CD14-positive monocyte (primary cell): ENCODE data around the gene LEUTX. TPM values are rescaled to one million over a fixed set of nuclear protein-coding genes. Genes with fewer than 3 reads are reported as not detected.
"Not testable (repeated sequence)": the region's sequence is repeated elsewhere in the genome, so short reads cannot be mapped to it uniquely, and the experiment has no call there.

ENCODE experiments used
- DNase-seq, 3 donors: peaks; one replicate each; pipeline ENCODE4 v3.0.0-alpha.2; 2011 to 2022
- H2AFZ ChIP-seq: 2 replicates; pipeline ENCODE4 v1.6.0; 2012; ENCODE audit warnings: mild to moderate bottlenecking, low read depth, low read length, inconsistent platforms; ENCODE audit not compliant: insufficient read depth, poor library complexity, severe bottlenecking
- H3K27ac ChIP-seq, 2 donors: 1 replicate in 1 of 2; 2 replicates in 1 of 2; pipeline ENCODE4 v1.5.1; 2012 to 2013; ENCODE audit warnings: low read length in 2 of 2, control low read depth in 1 of 2, inconsistent platforms in 1 of 2, low read depth in 1 of 2, mild to moderate bottlenecking in 1 of 2
- H3K27me3 ChIP-seq, 2 donors: one replicate each; pipeline versions ENCODE4 v1.6.0 to v1.6.1; 2011 to 2013; ENCODE audit warnings: low read length in 2 of 2; ENCODE audit not compliant: control insufficient read depth in 2 of 2, insufficient read depth in 2 of 2
- H3K36me3 ChIP-seq, 2 donors: replicated peaks in 1 of 2; 1 replicate in 1 of 2; 2 replicates in 1 of 2; pipeline versions ENCODE4 v1.5.1 to v1.6.1; 2012 to 2013; ENCODE audit warnings: low read length in 2 of 2, control low read depth in 1 of 2, inconsistent platforms in 1 of 2, mild to moderate bottlenecking in 1 of 2; ENCODE audit not compliant: insufficient read depth in 2 of 2, control insufficient read depth in 1 of 2
- H3K4me1 ChIP-seq, 2 donors: 1 replicate in 1 of 2; 2 replicates in 1 of 2; pipeline versions ENCODE4 v1.5.1 to v1.6.1; 2012 to 2013; ENCODE audit warnings: low read length in 2 of 2, control low read depth in 1 of 2, inconsistent platforms in 1 of 2, mild to moderate bottlenecking in 1 of 2, moderate library complexity in 1 of 2; ENCODE audit not compliant: insufficient read depth in 2 of 2, control insufficient read depth in 1 of 2
- H3K4me2 ChIP-seq: replicated peaks from 2 replicates; pipeline ENCODE3; 2012; ENCODE audit warnings: low read length, moderate library complexity, mild to moderate bottlenecking; ENCODE audit not compliant: poor library complexity, severe bottlenecking; ENCODE audit errors: extremely low read depth
- H3K4me3 ChIP-seq, 3 experiments: fragments of 200-600 bp in 1 of 3; sonication (generic) in 1 of 3; replicated peaks in 1 of 3; 1 replicate in 2 of 3; 2 replicates in 1 of 3; pipeline ENCODE4 v1.5.1; 2011 to 2013; ENCODE audit warnings: low read length in 3 of 3, mild to moderate bottlenecking in 3 of 3, control low read depth in 2 of 3, low read depth in 2 of 3, inconsistent platforms in 1 of 3, moderate library complexity in 1 of 3
- H3K79me2 ChIP-seq: 2 replicates; pipeline ENCODE4 v1.6.0; 2012; ENCODE audit warnings: mild to moderate bottlenecking, control low read depth, inconsistent platforms, low read length, moderate library complexity; ENCODE audit not compliant: insufficient read depth
- H3K9ac ChIP-seq: 2 replicates; pipeline ENCODE4 v1.6.0; 2017; ENCODE audit warnings: low read length, mild to moderate bottlenecking; ENCODE audit not compliant: insufficient read depth, poor library complexity, severe bottlenecking
- H3K9me3 ChIP-seq, 2 donors: replicated peaks in 1 of 2; 1 replicate in 1 of 2; 2 replicates in 1 of 2; pipeline versions ENCODE4 v1.5.1 to v1.6.1; 2012 to 2013; ENCODE audit warnings: low read length in 2 of 2, control low read depth in 1 of 2; ENCODE audit not compliant: control insufficient read depth in 1 of 2, insufficient read depth in 1 of 2
- H4K20me1 ChIP-seq: 2 replicates; pipeline ENCODE4 v1.6.0; 2012; ENCODE audit warnings: mild to moderate bottlenecking, low read length, control low read depth, moderate library complexity; ENCODE audit not compliant: insufficient read depth
- H3K27ac Mint-ChIP-seq, 7 donors: one replicate each; pipeline ENCODE4 v1.8.0; 2020; ENCODE audit warnings: mild to moderate bottlenecking in 7 of 7, mixed read lengths in 7 of 7, moderate library complexity in 6 of 7, inconsistent platforms in 2 of 7
- H3K27me3 Mint-ChIP-seq, 3 donors: one replicate each; pipeline ENCODE4 v1.8.0; 2021 to 2022; ENCODE audit warnings: low read depth in 3 of 3, mild to moderate bottlenecking in 3 of 3, mixed read lengths in 3 of 3, moderate library complexity in 3 of 3, inconsistent platforms in 1 of 3
- H3K36me3 Mint-ChIP-seq, 2 donors: one replicate each; pipeline ENCODE4 v1.8.0; 2020; ENCODE audit warnings: mixed read lengths in 2 of 2, inconsistent platforms in 1 of 2, mild to moderate bottlenecking in 1 of 2
- H3K4me1 Mint-ChIP-seq: one replicate; pipeline ENCODE4 v1.8.0; 2020; ENCODE audit warnings: mild to moderate bottlenecking, mixed read lengths
- H3K4me3 Mint-ChIP-seq, 2 donors: one replicate each; pipeline ENCODE4 v1.8.0; 2020; ENCODE audit warnings: mild to moderate bottlenecking in 2 of 2, mixed read lengths in 2 of 2, moderate library complexity in 1 of 2
- H3K9me3 Mint-ChIP-seq, 7 donors: one replicate each; pipeline ENCODE4 v1.8.0; 2020 to 2022; ENCODE audit warnings: mixed read lengths in 7 of 7, mild to moderate bottlenecking in 6 of 7, moderate library complexity in 6 of 7, inconsistent platforms in 2 of 7
- WGBS: methylation state at CpG from one replicate; pipeline ENCODE4 v1.1.5; 2013; ENCODE audit warnings: missing lambda C conversion rate; ENCODE audit not compliant: insufficient coverage; 5-methylcytosine and 5-hydroxymethylcytosine counted together
- intact Hi-C, 2 donors: fragments of 100-400 bp; cut with micrococcal nuclease; formaldehyde crosslinking; loops; one replicate each; pipeline versions ENCODE4 v1.15.0 to v1.15.1; 2023
- polyA plus RNA-seq, 3 donors: library from polyadenylated mRNA; depleted of rRNA in 1 of 3; unstranded in 2 of 3; stranded (reverse) in 1 of 3; fragments of 300-500 nt in 2 of 3; fragments of >200 nt in 1 of 3; fragmentation: Illumina TruSeq in 2 of 3; gene quantifications; 1 replicate in 2 of 3; 2 replicates in 1 of 3; pipeline ENCODE4 v1.2.3, GENCODE V29; 2012 to 2021
- TF ChIP-seq, protein P1 (sequence below): fragments of 200-600 bp; IDR thresholded peaks from one replicate; pipeline ENCODE4 v1.8.0; 2022; ENCODE audit warnings: antibody characterized with exemption, mild to moderate bottlenecking

Gene LEUTX
- polyA plus RNA-seq, 3 donors, result not detected

DNA sequence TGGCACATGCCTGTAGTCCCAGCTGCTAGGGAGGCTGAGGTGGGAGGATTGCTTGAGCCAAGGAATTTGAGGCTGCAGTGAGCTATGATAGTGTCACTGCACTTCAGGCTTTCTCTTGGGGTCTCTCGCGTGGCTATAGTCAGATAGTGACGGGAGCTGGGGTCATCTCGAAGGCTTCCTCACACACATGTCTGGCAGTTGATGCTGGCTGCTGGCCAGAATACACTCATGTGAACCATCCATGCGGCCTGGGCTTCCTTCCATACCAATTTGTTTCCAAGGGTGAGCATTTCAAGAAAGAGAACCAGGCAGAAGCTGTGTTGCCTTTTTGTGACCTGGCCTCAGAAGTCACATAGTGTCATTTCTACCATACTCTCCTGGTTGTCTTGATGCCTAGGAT is 26.4 kb downstream of the LEUTX start:
- no peak overlapping the region for H3K27ac Mint-ChIP-seq
- H3K4me1 Mint-ChIP-seq, result no peaks in the 10 kb centered on the region
- H3K4me3 Mint-ChIP-seq, result no peak overlapping the region
- intact Hi-C loops, result no loop called here
- no peak for DNase-seq
- no peak overlapping the region for H3K27ac ChIP-seq
- H3K79me2 ChIP-seq, result no peaks in the 10 kb centered on the region
- no peak overlapping the region for H3K4me2 ChIP-seq
- no peaks in the 10 kb centered on the region for H3K27me3 ChIP-seq
- H3K36me3 Mint-ChIP-seq, result no peaks in the 10 kb centered on the region
- WGBS, result 73% methylated on average over 4 of the region's 5 CpGs
- peaks cover 3 to 12% (median 5%) of the 10 kb centered on the region in 3 donors for H3K27me3 Mint-ChIP-seq
- H3K4me1 ChIP-seq, result no peaks in the 10 kb centered on the region
- no peaks in the 10 kb centered on the region for H3K36me3 ChIP-seq
- no peak overlapping the region for H3K4me3 ChIP-seq
- no peak overlapping the region for H2AFZ ChIP-seq
- no peak overlapping the region for H3K9ac ChIP-seq
- TF ChIP-seq, protein P1, sequence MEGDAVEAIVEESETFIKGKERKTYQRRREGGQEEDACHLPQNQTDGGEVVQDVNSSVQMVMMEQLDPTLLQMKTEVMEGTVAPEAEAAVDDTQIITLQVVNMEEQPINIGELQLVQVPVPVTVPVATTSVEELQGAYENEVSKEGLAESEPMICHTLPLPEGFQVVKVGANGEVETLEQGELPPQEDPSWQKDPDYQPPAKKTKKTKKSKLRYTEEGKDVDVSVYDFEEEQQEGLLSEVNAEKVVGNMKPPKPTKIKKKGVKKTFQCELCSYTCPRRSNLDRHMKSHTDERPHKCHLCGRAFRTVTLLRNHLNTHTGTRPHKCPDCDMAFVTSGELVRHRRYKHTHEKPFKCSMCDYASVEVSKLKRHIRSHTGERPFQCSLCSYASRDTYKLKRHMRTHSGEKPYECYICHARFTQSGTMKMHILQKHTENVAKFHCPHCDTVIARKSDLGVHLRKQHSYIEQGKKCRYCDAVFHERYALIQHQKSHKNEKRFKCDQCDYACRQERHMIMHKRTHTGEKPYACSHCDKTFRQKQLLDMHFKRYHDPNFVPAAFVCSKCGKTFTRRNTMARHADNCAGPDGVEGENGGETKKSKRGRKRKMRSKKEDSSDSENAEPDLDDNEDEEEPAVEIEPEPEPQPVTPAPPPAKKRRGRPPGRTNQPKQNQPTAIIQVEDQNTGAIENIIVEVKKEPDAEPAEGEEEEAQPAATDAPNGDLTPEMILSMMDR, result no peak
- H4K20me1 ChIP-seq, result no peaks in the 10 kb centered on the region
- peaks cover 0 to 15% (median 0%) of the 10 kb centered on the region in 7 donors for H3K9me3 Mint-ChIP-seq
- H3K9me3 ChIP-seq, result no peaks in the 10 kb centered on the region

DNA sequence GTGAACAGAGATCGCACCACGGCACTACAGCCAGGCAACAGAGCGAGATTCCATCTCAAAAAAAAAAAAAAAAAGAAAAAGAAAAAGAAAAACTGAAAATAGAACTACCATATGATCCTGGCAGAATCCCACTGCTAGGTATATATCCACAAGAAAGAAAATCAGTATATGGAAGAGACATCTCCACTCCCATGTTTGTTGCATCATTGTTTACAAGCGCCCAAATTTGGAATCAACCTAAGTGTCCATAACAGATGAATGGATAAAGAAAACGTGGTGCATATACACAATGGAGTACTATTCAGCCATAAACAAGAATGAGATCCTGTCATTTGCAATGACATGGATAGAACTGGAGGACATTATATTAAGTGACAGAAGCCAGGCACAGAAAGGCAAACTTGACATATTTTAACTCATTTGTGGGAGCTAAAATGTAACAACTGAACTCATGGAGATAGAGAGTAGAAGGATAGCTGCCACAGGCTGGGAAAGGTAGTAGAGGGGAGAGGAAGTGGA is 29.3 kb downstream of the LEUTX start:
- DNase-seq, result no peak
- H3K9ac ChIP-seq, result no peak overlapping the region
- WGBS, result no CpG with 5 or more reads among the region's 5 CpGs
- peaks cover 0 to 15% (median 0%) of the 10 kb centered on the region in 7 donors for H3K9me3 Mint-ChIP-seq
- H4K20me1 ChIP-seq, result no peaks in the 10 kb centered on the region
- H2AFZ ChIP-seq, result no peak overlapping the region
- TF ChIP-seq, protein P1, result no peak
- H3K79me2 ChIP-seq, result no peaks in the 10 kb centered on the region
- no peak overlapping the region for H3K27ac ChIP-seq
- no peak overlapping the region for H3K4me2 ChIP-seq
- H3K4me3 ChIP-seq, result no peak overlapping the region
- H3K4me3 Mint-ChIP-seq, result no peak overlapping the region
- peaks cover 3 to 5% (median 5%) of the 10 kb centered on the region in 3 donors for H3K27me3 Mint-ChIP-seq
- no peaks in the 10 kb centered on the region for H3K36me3 Mint-ChIP-seq
- H3K4me1 Mint-ChIP-seq, result no peaks in the 10 kb centered on the region
- no peaks in the 10 kb centered on the region for H3K36me3 ChIP-seq
- intact Hi-C loops, result no loop called here
- H3K27me3 ChIP-seq, result no peaks in the 10 kb centered on the region
- no peaks in the 10 kb centered on the region for H3K4me1 ChIP-seq
- no peak overlapping the region for H3K27ac Mint-ChIP-seq
- H3K9me3 ChIP-seq, result no peaks in the 10 kb centered on the region

DNA sequence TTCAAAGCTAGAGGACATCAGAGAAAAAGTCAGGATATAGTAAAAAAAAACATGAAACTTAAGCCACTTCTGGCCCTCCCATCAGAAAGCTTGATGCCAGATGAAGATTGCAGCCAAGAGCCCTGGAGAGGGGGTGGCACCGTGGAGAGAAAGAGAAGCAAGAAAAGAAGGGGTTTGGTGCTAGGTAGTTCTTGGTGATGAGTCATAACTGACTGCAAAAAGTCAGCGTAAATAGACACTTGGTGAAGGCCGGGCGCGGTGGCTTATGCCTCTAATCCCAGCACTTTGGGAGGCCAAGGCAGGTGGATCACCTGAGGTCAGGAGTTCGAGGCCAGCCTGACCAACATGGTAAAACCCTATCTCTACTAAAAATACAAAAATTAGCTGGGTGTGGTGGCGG is 30.0 kb downstream of the LEUTX start:
- H2AFZ ChIP-seq, H3K27me3 Mint-ChIP-seq, H3K36me3 Mint-ChIP-seq, intact Hi-C loops, H3K27ac ChIP-seq, H3K79me2 ChIP-seq, H3K36me3 ChIP-seq, H3K27me3 ChIP-seq, H4K20me1 ChIP-seq, DNase-seq, H3K9me3 ChIP-seq, H3K4me3 ChIP-seq, H3K9ac ChIP-seq, H3K4me1 Mint-ChIP-seq, H3K4me2 ChIP-seq, H3K4me1 ChIP-seq: not testable (repeated sequence)
- H3K4me3 Mint-ChIP-seq, result peak overlapping the region in 1 of 2 donors; percentile 10
- peaks cover 0 to 15% (median 0%) of the 10 kb centered on the region in 7 donors for H3K9me3 Mint-ChIP-seq
- WGBS, result 79% methylated on average over 2 of the region's 7 CpGs
- peak overlapping the region in 1 of 7 donors; percentile 31 for H3K27ac Mint-ChIP-seq
